ENCODE data around the gene TMEM63A. TPM values are rescaled to one million over a fixed set of nuclear protein-coding genes. Genes with fewer than 3 reads are reported as not detected.
A peak's percentile ranks its signal among the peaks of the same experiment; 100 is the strongest.
"Not testable (repeated sequence)": the region's sequence is repeated elsewhere in the genome, so short reads cannot be mapped to it uniquely, and the experiment has no call there.

Gene TMEM63A
- total RNA-seq, 2 donors from 2014 or later = 141 to 192 TPM

GRCh38 chr1:225818229-225818628 is 64.0 kb downstream of the TMEM63A start:
- 82% methylated on average over 7 of the region's 7 CpGs for WGBS
- no peaks in the 10 kb centered on the region for H3K9me3 ChIP-seq
- H3K36me3 ChIP-seq = no peaks in the 10 kb centered on the region
- intact Hi-C loops (cut with DNase I) = loop anchor here (2.0 kb wide), 1 partner anchor 15 kb away; no protein-coding TSS in a partner anchor
- no peak overlapping the region for H3K4me3 ChIP-seq
- no peak for TF ChIP-seq POLR2A (IDR thresholded peaks at IDR 0.05)
- TF ChIP-seq POLR2AphosphoS5 (IDR thresholded peaks at IDR 0.05) = no peak
- TF ChIP-seq, protein P1, sequence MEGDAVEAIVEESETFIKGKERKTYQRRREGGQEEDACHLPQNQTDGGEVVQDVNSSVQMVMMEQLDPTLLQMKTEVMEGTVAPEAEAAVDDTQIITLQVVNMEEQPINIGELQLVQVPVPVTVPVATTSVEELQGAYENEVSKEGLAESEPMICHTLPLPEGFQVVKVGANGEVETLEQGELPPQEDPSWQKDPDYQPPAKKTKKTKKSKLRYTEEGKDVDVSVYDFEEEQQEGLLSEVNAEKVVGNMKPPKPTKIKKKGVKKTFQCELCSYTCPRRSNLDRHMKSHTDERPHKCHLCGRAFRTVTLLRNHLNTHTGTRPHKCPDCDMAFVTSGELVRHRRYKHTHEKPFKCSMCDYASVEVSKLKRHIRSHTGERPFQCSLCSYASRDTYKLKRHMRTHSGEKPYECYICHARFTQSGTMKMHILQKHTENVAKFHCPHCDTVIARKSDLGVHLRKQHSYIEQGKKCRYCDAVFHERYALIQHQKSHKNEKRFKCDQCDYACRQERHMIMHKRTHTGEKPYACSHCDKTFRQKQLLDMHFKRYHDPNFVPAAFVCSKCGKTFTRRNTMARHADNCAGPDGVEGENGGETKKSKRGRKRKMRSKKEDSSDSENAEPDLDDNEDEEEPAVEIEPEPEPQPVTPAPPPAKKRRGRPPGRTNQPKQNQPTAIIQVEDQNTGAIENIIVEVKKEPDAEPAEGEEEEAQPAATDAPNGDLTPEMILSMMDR (IDR thresholded peaks at IDR 0.05) = no peak
- peaks cover 14% of the 10 kb centered on the region for H3K4me1 ChIP-seq (replicated peaks)
- H3K27me3 ChIP-seq (replicated peaks; ENCODE audit: insufficient read depth) = no peaks in the 10 kb centered on the region
- no peak for DNase-seq (ENCODE audit: low spot score)
- peak overlapping the region; percentile 66 to 82 for H3K27ac ChIP-seq

- TF ChIP-seq, protein P1 (IDR thresholded peaks at IDR 0.05) = no peak
- TF ChIP-seq POLR2A (IDR thresholded peaks at IDR 0.05) (peak; percentile 40), POLR2AphosphoS5 (IDR thresholded peaks at IDR 0.05) (peak; percentile 94)
- peaks cover 14% of the 10 kb centered on the region for H3K4me1 ChIP-seq (replicated peaks)
- intact Hi-C loops (cut with DNase I) = loop anchor here (2.0 kb wide), 1 partner anchor 15 kb away; no protein-coding TSS in a partner anchor
- H3K4me3 ChIP-seq = no peak overlapping the region
- H3K9me3 ChIP-seq = no peaks in the 10 kb centered on the region
- peak; percentile 86 for DNase-seq (ENCODE audit: low spot score)
- H3K27me3 ChIP-seq (replicated peaks; ENCODE audit: insufficient read depth) = no peaks in the 10 kb centered on the region
- peak overlapping the region; percentile 66 to 82 for H3K27ac ChIP-seq
- no peaks in the 10 kb centered on the region for H3K36me3 ChIP-seq
- 36% methylated on average over 8 of the region's 8 CpGs for WGBS
These were observed 64.5 kb downstream of the TMEM63A start for GRCh38 chr1:225817611-225818061.

DNA sequence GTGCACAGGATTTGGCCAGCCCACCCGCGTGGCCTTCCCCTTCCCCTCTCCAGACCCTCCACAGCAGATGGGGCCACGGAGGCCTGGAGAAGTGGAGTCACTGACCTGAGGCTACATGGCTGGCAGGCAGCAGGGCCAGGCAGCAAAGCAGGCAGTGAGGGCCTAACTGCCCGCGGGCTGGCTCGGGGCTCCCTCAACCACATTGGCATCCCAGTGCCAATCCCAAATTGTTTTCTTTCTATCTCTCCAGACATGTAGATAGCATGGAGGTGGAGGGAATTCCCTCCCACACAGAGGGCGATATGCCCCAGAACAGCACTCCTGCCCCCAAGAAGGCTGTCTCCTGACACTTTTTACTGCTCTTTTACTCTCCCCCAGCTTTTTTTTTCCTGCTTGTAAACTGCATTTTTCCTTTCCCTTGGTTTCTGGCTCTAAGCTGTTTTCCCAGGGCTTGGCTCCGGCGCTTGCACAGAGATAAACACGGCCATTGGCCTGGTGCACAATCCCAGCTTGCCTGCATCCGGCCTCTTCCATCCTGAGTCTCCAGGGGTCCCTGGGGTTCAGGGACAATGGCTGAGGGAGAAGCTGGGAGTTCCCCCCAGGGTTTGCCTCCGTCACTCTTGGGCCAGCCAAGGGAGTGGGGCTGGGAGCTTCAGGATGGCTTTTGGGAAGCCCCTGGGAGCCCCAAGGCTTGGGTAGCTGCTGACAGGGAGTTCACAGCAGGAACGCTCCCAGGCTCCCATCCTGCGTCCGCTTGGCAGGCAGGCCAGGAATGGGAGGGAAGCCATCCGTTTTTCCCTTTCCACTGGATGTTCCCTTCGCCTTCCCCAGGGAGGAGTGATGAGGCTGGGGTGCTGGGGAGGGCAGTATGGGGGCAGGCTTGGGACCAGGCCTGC is 65.3 kb downstream of the TMEM63A start:
- Histone ChIP-seq H3K4me3 (no peak overlapping the region), H3K4me1 (replicated peaks) (peaks cover 14% of the 10 kb centered on the region), H3K9me3 (no peaks in the 10 kb centered on the region), H3K36me3 (no peaks in the 10 kb centered on the region), H3K27ac (peak overlapping the region; percentile 66 to 82), H3K27me3 (replicated peaks; ENCODE audit: insufficient read depth) (no peaks in the 10 kb centered on the region)
- WGBS = 17% methylated on average over 17 of the region's 17 CpGs
- no peak for DNase-seq (ENCODE audit: low spot score)
- no peak for TF ChIP-seq POLR2A (IDR thresholded peaks at IDR 0.05)
- intact Hi-C loops (cut with DNase I) = no loop called here

DNA sequence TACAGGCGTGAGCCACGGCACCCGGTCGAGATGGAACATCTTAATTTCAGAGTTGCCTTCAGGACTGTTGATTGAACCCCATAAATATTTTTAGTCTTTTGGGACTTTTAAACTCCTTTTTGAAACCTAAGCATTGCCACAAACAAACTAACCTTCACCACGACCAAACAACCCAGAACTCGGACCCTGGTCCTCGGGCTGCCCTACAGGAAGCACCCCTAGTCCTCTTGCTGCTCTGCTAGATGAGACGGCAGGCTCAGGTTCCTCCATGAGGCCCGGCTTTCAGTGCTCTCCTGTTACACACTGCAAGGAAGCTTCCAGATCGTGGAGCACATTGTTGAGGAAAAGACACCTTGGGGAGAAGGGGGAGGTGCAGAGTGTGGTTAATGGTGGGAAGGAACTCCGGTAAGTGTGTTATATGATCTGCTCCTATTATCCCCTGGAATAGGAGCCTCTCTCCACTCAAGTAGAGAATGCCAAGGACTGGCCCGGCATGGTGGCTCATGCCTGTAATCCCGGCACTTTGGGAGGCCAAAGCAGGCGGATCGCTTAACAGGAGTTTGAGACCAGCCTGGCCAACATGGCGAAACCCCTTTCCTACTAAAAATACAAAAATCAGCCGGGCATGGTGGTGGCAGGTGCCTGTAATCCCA is 66.5 kb downstream of the TMEM63A start:
- intact Hi-C loops (cut with DNase I) = no loop called here
- DNase-seq (ENCODE audit: low spot score) = no peak
- peaks cover 17% of the 10 kb centered on the region for H3K4me1 ChIP-seq (replicated peaks)
- H3K36me3 ChIP-seq = no peaks in the 10 kb centered on the region
- H3K27ac ChIP-seq = peak overlapping the region; percentile 66 to 82
- WGBS = 83% methylated on average over 17 of the region's 17 CpGs
- H3K27me3 ChIP-seq (replicated peaks; ENCODE audit: insufficient read depth) = no peaks in the 10 kb centered on the region
- TF ChIP-seq POLR2A (IDR thresholded peaks at IDR 0.05) = no peak
- TF ChIP-seq, protein P1 (IDR thresholded peaks at IDR 0.05) = no peak
- TF ChIP-seq POLR2AphosphoS5 (IDR thresholded peaks at IDR 0.05) = no peak
- H3K9me3 ChIP-seq = no peaks in the 10 kb centered on the region
- no peak overlapping the region for H3K4me3 ChIP-seq

DNA sequence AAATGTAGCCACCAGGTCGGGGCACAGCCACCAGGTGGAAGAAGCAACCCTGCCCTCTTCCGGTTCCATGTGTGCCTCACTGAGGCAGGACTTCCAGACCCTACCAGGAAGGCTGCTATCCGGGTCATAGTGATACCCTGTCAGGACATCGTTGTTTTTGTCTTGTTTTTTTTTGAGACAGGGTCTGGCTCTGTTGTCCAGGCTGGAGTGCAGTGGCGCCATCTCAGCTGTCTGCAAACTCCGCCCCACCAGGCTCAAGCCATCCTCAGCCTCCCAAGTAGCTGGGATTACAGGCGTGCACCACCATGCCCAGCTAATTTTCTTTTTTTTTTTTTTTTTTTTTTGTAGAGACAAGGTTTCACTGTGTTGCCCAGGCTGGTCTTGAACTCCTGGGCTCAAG is 67.1 kb downstream of the TMEM63A start:
- intact Hi-C loops (cut with DNase I) = not testable (repeated sequence)
- H3K27ac ChIP-seq = peak overlapping the region; percentile 80 to 81

More for the DNA sequence above, 67.1 kb downstream of the TMEM63A start:
- H3K4me3 ChIP-seq; H3K27me3 ChIP-seq (replicated peaks; ENCODE audit: insufficient read depth); H3K36me3 ChIP-seq; H3K9me3 ChIP-seq; DNase-seq (ENCODE audit: low spot score): not testable (repeated sequence)
- peaks cover 17% of the 10 kb centered on the region for H3K4me1 ChIP-seq (replicated peaks)
- WGBS = 84% methylated on average over 6 of the region's 7 CpGs
